Stimulated activated CD4-positive, alpha-beta T cell treated with anti-CD3 and anti-CD28 coated beads, Interleukin-4, amount 100 ng/mL, for 24 hours (primary cell): ENCODE measurements around the gene OMP.
"Not testable (repeated sequence)": the region's sequence is repeated elsewhere in the genome, so short reads cannot be mapped to it uniquely, and the experiment has no call there.

Experiments
- DNase-seq: peaks from one replicate; pipeline ENCODE4 v3.0.0-alpha.2; 2020

OMP gene

DNA sequence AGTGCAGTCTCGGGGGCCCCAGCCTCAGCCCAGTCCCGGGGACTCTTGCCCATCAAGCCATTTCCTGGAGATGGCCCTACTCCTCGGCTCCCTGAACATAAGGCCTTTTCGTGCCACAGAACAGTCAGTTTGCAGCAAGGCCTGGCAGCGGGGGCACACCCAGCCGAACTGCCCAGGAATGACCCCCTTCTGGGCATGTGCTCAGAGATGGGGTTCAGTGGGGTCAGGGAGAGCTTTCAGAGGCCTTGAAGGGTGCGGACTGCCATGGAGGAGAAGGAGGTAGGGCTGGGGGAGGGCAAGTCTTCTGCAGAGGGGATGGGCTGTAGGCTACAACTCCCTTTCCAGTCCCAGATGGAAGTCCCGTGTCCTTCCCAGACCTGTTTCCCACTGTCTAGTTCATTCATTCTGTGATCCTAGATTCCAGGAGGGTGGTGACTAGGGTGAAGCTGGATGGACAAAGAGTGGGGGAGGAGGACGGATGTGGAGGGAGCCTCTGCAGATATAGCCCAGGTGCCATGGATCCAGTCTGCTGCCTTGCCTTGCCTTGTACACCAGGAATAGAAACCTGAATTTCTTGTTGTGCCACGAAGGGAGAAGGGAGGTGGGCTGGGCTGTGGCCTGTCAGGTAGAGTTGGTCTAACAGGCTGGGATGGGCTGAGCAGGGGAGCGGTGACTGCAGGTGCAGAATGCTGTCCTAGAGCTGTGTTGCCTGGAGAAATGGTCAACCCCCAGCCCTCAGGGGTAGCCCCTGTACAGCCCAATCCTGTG is 14.2 kb upstream of the OMP start:
- no peak for DNase-seq

DNA sequence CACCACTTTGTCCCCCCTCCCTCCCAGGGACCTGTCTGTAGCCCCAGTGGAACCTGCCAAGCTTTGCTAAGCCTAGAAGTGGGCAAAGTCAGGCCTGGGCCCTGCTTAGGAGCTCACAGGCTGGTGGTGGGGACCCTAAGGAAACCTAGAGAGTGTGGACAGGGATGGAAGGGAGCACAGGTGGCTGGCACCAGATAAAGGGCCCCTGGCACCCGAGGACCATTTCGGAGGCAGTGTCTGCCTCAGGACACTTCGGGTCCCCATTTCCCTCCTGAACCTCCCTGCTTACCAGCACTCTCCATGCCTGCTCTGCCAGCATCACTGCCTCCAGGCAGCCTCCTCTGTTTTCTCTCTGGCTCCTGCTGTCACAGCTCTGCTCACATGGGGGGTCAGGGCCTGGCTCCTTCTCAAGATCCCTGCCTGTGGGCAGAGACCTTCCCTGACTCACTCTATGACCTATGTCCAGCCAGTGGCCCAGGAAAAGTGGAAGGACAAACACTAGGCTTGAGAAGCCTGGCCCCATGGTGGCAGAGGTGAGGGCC is 13.6 kb upstream of the OMP start:
- no peak for DNase-seq

DNA sequence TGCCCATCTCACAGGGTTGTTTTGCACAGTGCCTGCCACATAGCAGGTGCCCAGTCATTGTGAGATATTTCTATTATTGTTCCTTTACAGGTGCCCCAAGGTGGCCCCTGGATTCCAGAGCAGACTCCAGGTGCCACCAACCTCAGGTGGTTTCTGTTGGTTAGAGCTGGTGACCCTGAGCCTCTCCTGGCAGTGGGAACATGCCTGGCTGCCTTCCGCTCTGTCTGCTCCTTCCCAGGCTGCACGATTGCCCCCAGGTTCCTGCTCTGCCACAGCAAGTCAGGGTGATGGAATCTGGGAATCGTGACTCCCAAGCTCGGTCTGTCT is 12.6 kb upstream of the OMP start:
- DNase-seq: no peak

DNA sequence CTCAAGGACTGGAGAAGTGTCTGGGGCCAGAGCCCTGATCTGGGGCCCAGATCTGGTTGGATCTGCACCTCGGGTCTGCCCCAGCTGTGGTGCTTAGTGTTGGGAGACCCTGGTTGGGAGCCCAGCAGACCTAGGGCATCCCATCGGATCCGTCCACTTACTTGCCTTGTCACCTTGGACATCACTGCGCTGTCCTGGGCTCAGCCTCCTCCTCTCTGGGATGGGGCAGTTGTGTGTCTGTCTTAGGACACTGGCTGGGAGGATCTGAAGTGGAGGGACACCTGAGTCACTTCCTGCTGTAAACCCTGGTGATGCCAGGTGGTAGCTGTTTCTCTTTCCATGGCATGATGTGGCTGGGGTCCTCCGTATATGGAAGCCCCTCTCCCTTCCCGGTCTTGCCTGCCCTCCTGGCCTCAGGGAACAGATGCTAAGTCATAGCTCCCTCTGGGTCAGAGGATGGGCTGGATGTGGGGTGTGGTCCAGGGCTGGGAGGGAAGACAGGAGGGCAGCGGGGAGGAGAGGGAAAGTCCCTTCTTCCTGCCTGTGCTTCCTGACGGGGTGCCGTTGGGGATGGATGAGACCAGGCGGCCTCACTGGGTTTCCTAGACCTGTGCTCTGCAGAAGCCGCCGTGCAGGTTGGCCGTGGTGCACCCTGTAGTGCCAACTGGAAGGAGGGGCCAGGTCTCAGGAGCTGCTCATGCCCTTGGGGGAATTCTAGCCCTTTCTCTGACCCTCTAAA is 12.1 kb upstream of the OMP start:
- no peak for DNase-seq

DNA sequence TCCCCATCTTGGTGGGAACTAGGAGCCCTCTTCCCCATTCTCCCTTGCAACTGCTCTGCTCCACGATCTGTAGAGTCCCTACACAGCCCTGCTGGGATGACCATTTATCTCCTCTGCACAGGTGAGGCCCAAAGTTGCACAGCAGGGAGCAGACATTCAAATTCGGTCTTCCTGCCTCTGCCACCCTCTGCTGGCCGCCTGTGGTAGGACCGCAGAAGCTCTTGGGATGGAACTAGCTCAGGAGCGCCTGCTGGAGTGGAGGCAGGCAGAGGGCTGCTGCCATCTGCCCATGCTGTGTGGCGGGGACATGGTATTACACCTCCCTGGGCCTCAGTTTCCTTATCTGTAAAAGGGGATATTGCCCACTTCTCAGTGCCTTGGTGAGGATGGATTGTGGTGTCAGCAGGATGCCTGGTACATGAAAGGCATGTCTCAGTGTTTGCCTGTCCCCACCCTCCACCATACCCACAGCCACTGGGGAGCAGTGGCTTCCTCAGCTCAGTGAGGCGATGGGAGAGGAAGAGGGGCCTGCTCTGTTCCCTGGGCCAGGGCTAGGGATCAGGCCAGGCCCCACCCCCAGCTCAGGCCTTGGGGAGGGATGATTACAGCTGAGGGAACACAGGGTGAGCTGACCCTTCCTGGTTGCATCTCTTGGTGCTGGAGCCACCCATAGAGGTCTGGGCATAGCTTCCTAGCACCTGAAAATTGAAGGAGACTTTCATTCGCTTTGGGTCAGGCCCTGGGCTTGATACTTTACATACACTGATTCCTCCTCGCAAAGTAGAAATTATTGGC is 11.3 kb upstream of the OMP start:
- DNase-seq: peak; percentile 79

DNA sequence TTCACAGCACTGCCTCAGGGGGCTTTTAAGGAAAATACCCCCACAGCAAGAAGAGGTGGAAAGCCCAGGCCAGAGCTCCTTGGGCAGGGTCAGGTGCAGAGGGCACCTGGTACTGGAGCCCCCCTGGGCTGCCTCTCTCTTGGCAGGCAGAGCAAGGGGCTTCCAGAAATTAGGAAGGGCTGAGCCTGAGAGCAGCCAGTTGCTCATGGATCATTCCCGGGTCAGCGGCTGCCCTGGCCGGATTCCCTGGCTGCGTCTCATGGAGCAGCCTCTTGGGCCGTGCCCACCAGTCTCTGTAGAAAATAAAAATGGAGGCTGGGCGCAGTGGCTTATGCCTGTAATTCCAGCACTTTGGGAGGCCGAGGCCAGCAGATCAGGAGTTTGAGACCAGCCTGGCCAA is 10.3 kb upstream of the OMP start:
- DNase-seq: no peak

DNA sequence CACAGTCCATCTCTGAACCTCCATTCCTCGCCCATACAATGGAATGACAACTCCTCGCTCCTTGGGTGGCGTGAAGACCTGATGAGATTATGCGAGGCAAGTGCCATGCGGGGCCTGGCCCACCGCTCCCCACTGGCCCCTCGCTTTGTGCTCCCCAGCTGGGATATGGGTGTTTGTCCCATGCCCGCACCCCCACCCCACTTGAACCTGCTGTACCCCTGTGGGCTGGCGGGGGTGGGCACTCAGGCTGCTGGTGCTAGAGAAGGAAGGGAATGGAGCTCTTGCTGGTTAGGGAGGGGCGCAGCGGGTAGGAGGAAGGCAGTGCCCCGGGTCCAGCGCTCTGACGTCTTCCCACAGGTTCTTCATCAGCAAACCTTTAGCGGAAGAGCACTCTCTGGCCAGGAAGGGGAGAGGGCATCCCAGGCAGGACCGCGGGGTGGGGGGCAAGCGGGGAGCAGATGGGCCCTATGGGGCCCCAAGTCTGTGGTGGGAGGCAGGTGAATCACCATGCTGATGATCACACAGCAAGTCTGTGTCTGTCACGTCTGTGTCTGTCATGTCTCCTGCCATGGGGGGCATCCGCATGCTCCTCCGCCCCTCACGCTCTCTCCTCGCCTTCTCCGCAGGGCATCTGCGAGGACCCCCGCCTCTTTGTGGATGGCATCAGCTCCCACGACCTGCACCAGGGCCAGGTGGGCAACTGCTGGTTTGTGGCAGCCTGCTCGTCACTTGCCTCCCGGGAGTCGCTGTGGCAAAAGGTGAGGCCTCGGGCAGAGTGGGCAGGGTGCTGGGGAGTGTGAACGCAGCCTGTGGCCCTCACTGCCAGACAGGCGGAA is 9.4 kb upstream of the OMP start:
- DNase-seq: no peak

DNA sequence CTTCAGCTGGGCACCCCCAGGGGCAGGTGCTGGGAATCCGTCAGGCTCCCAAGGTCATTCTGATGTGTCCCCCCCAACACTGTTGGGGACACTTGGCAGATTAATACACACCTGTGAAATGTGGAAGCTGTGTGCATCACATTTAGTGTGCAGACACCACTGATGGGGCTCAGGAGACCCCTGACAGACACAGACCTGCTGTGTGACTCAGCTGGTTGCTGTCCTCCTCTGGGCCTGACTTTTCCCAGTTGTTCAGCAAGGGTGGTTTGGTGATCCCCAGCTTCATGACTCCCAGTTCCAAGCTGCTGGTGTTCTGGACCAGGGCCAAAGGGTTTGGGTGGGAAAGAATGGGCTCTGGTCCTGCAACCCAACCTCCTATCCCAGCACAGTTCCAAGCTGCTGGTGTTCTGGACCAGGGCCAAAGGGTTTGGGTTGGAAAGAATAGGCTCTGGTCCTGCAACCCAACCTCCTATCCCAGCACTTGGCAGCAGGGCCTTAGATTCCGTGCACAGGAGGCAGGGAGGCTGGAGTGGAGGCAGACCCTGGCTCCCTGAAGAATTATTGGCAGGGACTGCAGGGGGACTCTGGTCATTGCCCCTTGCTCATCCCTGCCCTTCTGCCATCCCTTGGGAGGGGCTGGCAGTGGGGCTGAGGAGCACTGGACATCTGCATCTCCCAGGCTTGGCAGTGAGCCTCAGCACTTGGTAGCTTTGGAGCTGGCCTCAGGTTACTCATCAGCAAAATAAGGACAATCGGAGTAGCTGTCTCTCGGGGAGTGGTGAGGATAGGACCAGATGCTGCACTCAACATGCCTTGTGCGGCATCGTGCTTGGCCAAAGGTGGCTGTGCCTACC is 8.4 kb upstream of the OMP start:
- no peak for DNase-seq

DNA sequence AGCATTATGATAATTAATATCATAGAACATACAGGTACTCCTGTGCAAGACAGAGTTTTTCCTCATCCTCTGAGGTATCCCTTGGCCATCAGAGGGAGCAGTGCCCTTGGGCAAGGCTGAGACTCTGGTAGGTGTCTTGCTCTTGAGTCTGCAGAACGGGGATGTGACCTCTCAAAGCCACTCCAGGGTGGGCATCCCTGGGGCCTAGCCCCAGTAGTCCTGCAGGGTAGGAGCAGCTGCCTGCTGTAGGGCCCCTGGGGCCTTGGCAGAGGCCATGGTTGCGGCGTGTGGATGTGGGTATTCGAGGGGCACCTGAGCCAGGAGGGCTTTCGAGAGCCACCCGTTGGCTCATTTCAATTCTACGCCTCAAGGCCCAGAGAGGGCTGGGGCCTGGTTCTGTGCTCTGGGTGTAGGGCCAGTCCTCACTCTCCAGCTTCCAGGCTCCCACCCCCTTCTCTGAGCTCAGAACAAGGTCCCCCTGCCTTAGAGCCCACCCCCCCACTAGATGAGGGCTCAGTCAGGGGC is 7.7 kb upstream of the OMP start:
- no peak for DNase-seq

DNA sequence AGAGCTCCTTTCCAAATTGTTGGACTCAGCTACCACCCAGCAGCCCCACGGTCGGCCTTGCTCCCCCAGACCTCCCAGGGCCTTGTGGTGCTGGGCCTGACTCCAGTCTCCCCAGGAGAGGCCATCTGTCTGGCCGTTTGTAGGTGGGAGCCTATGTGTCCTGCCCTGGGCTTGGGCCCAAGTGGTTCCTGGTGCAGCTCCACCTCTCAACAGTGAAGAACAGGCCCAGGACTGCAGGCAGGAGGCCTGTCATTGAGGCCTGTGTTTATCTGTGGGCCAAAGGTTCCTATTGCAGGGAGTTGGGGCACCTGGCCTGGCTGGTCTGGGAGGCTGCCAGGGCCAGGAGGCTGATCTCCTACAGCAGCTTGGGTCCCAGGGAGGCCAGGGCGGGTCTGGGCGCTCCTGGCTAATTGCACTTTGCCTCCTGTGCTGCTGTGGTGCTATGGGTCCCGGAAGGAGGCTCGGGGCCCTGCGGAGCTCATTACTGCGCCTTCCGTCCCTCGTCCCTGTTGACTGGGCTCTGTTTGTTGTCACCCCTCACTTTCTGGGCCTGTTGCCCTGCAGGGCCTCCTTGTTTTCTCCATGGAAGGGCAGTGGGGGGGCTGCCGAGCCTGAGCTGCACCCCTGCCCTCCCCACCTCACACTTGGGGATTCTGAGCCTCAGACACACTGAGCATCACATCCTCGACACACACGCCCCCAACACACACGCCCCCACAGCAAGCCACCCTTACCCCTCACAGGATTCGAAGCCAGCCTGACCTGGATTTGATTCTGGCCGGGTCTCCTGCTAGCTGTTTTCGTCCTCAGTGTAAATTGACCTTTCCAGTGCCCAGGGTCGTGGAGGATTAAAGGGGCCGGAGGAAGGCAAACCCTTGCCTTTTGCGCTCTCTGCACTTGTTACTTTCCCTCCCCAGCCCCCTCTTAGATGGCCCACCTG is 6.8 kb upstream of the OMP start:
- no peak for DNase-seq

DNA sequence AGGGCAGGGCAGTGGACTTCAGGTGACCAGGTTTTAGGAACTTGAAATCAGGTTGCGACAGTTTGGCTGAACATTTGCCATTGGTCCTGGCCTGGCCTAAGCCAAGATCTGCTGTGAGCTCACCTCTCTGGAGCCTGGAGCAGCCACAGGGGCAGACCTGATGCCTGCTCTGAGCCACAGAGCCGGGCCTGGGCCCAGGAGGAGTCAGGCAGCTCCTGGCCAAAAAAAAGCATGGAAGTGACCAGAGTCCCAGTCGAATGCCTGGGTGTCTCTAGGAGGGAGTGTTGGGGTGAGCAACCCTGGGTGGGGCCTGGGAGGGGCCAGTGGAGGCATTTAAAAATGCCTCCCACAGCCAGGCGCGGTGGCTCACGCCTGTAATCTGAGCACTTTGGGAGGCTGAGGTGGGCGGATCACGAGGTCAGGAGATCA is 6.0 kb upstream of the OMP start:
- DNase-seq: no peak

DNA sequence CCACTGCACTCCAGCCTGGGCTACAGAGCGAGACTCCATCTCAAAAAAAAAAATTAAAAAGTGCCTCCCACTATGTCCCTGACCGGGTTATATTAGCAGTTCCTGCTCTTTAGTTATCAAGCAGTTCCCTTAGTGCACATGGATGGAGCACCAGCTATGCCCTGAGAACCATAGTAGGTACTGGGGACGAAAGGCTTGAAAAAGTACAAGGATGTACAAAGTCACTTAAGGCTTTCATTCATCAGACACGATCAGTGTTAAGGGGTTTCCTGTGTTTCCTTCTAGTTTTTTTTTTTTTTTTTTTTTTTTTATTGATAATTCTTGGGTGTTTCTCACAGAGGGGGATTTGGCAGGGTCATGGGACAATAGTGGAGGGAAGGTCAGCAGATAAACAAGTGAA is 5.5 kb upstream of the OMP start:
- not testable (repeated sequence) for DNase-seq

DNA sequence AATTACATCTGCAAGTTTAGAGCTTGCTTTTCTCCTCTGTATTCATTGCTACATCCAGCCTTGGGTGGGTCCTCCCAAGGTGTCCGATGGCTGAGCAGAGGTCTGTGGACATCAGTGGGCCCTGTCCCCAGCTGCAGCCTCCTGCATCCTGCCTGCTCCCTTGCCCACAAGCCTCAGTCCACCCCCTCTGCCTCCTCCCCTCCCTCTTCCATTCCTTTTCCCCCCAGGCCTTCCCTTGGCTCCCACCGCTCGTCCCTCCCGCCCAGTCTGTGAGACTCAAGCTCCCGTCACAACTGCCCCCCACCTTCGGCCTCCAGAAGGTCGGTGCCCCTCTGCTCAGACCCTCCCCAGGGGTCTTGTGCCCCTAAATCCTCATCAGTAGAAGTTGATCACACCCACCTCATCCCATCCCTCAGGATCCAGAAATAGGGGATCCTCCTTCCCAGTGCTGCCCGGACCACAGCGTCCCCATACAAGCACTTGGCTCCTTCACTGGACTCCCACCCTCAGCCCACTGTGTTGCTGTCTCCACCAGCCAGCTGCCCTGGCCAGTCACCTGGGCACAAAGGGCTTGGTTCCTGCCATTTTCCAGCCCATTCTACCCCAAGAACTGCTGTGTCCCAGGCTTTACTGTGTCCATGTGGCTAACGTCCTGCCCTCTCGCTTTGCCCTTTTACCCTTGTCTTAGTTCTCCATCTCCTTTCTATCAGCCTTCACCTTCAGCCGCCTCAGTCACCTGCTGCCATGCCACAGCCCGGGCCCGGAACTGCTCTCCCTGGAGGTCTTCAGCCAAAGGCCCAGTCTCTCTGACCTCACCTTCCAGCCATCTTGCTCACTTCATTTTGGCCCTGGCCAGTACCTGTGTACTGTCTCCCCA is 2.2 kb upstream of the OMP start:
- no peak for DNase-seq

DNA sequence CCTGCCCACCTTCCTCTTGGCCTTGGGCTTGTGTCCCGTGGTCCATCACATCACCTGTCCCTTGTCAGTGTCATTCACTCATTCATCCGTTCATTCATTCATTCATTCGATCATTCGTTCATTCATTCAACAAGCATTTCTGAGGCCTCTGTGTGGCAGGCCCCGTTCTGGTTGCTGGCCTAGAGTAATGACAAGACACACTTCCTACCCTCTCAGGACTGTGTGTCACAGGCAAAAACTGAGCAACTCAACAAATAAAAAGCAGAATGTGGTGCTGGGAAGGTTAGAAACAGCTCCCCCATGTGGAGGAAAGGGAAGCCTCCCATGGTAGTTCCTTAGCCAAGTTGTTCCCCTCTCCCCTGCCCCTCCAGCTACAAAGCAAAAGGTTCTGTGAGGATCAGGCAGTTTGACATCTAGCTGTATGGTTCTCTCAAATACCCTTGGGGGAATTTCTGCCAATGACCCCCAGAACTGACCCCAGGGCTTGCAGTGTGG is 1.6 kb upstream of the OMP start:
- DNase-seq: no peak

DNA sequence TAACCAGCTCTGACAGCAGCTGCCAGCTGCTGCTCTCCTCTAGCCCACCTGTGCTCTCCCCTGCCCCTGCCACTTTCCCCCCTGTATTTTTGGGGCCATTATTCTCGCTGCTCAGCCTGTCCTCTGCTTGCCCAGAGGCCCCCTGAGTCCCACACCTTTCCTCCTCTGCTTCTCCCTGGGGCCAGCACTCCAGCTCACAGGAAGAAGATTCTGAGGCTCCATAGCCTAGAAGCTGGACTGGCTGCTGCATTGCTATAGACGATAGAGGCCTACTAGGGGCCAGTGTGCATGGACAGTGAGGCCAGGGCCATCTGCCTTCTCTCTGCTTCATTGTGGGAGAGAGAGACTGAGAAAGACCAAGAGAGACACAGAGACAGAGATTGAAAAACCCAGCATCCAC is 679 bp downstream of the OMP start:
- DNase-seq: no peak

DNA sequence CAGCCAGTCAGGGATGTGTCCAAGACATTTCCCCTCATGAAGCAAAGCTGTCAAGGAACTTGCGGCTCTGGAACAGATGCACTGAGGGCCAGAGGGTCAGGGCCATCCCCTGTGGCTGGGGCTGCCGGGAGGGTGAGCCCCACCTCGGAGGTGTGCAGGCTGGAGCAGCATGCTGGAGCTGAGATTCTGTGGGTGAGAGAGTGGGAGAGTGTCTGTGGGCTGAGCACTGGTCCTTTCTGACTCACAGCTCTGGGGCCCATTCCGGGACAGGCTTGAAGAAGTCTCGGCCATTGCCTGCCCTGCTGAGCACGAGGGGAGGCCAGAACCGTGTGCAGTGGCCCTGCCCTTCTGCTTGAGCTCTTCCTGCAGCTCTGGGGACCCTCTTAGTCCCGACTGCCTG is 2.1 kb downstream of the OMP start:
- no peak for DNase-seq

DNA sequence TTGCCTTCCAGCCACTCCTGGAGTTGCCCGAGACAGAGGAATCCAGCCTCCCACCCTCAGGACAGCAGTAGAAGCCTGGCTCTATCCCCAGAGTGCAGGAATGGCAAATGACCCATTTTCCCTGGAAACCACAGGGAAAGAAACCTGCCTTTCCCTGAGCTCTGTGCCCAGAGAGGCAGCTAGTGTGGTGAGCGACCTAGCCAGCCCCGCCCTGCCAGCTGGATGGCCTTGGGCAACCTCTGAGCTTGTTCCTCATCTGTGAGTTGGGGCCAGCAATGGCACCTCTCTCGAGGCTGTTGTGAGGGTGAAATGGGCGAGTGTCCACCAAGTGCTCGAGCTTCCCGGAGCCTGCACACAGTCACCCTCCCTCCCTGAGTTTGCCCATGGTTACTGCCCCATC is 3.7 kb downstream of the OMP start:
- no peak for DNase-seq

DNA sequence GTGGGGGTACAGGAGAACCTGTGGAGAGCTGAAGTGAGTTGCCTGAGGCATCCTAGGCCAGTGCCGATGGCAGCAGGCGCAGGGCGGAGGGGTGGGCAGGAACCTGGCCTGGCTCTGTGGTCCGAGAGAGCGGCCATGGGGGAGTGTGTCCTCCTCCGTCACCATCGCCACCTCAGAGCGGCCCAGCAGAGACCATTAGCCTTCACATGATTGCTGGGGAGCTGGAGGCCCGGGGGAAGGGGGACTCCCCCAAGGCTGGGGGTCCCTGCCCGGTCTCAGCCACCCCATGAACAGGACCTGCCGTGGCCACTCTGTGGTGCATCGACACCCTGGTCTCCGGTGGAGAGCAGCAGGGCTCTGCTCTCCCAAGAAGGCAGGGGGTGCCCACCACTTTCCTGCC is 4.1 kb downstream of the OMP start:
- DNase-seq: no peak

DNA sequence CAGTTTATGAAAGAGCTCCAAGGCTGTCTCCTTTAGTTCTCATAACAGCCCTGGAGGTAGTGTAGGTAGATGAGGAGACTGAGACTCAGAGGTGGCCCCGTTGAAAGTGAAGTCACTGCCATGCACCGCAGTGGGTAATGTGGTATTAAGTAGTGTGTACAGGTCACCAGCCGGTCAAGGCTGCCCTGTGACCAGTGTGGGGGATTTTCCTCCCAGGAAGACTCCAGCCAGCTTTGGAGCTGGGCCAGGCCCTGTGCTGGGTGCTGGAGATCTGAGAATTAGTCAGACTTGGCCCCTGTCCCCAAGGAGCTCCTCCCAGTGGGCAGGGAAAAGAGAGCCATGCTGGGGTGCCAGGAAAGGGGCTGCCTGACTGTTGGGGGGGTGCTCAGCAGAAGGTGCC is 5.3 kb downstream of the OMP start:
- no peak for DNase-seq
